ENCODE data around the gene CDC42EP2. TPM values are rescaled to one million over a fixed set of nuclear protein-coding genes. Genes with fewer than 3 reads are reported as not detected.
A peak's percentile ranks its signal among the peaks of the same experiment; 100 is the strongest.

The CDC42EP2 gene
- total and polyA plus RNA-seq, 10 of the 15 experiments (the other 5 are each of a cell fraction or from before 2014, with no cell fraction given), result 0.03 to 1.2 (median 0.09) TPM; not detected in 3

DNA sequence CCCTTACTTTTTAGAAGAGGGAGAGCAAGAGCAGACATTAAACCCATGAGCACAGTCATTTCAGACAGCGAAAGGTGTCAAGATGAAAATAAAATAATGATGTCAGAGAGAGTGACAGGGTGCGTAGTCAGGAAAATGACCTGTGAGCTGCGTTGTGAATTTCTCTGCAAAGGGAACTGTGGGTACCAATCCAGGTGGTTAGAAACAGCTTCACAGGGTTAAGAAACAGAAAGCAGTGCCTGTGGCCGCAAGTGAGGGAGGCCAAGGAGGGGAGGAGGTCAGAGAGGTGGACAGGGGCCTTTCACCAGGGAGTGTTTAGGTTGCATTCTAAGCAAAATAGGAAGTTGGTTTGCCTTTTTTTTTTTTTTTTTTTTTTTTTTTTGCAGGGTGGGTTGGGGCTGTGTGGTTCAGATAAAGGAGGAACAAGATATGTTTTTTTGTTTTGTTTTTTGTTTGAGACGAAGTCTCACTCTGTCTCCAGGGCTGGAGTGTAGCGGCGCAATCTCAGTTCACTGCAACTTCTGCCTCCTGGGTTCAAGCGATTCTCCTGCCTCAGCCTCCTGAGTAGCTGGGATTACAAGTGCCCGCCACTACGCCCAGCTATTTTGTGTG, 47.8 kb downstream of the CDC42EP2 start (continued):
- TF ChIP-seq NFIC (IDR thresholded peaks at IDR 0.05; ENCODE audit: low read depth, low read length) (peak; percentile 43; the same call in 1 of the 2 replicates), RAD51 (IDR thresholded peaks at IDR 0.05) (no peak), HDAC6 (IDR thresholded peaks at IDR 0.05; ENCODE audit: unreplicated experiment) (no peak), ATF7 (IDR thresholded peaks at IDR 0.05; ENCODE audit: low read depth) (peak; percentile 95), POLR2AphosphoS2 (IDR thresholded peaks at IDR 0.05; ENCODE audit: low read depth, low read length) (no peak), ZSCAN29 (IDR thresholded peaks at IDR 0.05) (no peak), CHD4 (IDR thresholded peaks at IDR 0.05) (no peak), DPF2 (IDR thresholded peaks at IDR 0.05) (peak; percentile 76), STAT1 (conservative IDR thresholded peaks at IDR 0.05) (no peak), SUZ12 (IDR thresholded peaks at IDR 0.05; ENCODE audit: unreplicated experiment) (no peak), MYC (IDR thresholded peaks at IDR 0.05; ENCODE audit: insufficient read depth, insufficient read length, insufficient replicate concordance, low read length, severe bottlenecking) (no peak), RFX5 (IDR thresholded peaks at IDR 0.05; ENCODE audit: low read depth, low read length) (no peak)
- TF ChIP-seq, protein P1, sequence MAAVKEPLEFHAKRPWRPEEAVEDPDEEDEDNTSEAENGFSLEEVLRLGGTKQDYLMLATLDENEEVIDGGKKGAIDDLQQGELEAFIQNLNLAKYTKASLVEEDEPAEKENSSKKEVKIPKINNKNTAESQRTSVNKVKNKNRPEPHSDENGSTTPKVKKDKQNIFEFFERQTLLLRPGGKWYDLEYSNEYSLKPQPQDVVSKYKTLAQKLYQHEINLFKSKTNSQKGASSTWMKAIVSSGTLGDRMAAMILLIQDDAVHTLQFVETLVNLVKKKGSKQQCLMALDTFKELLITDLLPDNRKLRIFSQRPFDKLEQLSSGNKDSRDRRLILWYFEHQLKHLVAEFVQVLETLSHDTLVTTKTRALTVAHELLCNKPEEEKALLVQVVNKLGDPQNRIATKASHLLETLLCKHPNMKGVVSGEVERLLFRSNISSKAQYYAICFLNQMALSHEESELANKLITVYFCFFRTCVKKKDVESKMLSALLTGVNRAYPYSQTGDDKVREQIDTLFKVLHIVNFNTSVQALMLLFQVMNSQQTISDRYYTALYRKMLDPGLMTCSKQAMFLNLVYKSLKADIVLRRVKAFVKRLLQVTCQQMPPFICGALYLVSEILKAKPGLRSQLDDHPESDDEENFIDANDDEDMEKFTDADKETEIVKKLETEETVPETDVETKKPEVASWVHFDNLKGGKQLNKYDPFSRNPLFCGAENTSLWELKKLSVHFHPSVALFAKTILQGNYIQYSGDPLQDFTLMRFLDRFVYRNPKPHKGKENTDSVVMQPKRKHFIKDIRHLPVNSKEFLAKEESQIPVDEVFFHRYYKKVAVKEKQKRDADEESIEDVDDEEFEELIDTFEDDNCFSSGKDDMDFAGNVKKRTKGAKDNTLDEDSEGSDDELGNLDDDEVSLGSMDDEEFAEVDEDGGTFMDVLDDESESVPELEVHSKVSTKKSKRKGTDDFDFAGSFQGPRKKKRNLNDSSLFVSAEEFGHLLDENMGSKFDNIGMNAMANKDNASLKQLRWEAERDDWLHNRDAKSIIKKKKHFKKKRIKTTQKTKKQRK (IDR thresholded peaks at IDR 0.05; ENCODE audit: low read depth, low read length), result no peak
- TF ChIP-seq, protein P2, sequence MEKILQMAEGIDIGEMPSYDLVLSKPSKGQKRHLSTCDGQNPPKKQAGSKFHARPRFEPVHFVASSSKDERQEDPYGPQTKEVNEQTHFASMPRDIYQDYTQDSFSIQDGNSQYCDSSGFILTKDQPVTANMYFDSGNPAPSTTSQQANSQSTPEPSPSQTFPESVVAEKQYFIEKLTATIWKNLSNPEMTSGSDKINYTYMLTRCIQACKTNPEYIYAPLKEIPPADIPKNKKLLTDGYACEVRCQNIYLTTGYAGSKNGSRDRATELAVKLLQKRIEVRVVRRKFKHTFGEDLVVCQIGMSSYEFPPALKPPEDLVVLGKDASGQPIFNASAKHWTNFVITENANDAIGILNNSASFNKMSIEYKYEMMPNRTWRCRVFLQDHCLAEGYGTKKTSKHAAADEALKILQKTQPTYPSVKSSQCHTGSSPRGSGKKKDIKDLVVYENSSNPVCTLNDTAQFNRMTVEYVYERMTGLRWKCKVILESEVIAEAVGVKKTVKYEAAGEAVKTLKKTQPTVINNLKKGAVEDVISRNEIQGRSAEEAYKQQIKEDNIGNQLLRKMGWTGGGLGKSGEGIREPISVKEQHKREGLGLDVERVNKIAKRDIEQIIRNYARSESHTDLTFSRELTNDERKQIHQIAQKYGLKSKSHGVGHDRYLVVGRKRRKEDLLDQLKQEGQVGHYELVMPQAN (conservative IDR thresholded peaks at IDR 0.05), result no peak
- TF ChIP-seq, protein P3, sequence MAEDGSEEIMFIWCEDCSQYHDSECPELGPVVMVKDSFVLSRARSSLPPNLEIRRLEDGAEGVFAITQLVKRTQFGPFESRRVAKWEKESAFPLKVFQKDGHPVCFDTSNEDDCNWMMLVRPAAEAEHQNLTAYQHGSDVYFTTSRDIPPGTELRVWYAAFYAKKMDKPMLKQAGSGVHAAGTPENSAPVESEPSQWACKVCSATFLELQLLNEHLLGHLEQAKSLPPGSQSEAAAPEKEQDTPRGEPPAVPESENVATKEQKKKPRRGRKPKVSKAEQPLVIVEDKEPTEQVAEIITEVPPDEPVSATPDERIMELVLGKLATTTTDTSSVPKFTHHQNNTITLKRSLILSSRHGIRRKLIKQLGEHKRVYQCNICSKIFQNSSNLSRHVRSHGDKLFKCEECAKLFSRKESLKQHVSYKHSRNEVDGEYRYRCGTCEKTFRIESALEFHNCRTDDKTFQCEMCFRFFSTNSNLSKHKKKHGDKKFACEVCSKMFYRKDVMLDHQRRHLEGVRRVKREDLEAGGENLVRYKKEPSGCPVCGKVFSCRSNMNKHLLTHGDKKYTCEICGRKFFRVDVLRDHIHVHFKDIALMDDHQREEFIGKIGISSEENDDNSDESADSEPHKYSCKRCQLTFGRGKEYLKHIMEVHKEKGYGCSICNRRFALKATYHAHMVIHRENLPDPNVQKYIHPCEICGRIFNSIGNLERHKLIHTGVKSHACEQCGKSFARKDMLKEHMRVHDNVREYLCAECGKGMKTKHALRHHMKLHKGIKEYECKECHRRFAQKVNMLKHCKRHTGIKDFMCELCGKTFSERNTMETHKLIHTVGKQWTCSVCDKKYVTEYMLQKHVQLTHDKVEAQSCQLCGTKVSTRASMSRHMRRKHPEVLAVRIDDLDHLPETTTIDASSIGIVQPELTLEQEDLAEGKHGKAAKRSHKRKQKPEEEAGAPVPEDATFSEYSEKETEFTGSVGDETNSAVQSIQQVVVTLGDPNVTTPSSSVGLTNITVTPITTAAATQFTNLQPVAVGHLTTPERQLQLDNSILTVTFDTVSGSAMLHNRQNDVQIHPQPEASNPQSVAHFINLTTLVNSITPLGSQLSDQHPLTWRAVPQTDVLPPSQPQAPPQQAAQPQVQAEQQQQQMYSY (CRISPR knock-in tag; IDR thresholded peaks at IDR 0.05), result no peak
- TF ChIP-seq, protein P4, sequence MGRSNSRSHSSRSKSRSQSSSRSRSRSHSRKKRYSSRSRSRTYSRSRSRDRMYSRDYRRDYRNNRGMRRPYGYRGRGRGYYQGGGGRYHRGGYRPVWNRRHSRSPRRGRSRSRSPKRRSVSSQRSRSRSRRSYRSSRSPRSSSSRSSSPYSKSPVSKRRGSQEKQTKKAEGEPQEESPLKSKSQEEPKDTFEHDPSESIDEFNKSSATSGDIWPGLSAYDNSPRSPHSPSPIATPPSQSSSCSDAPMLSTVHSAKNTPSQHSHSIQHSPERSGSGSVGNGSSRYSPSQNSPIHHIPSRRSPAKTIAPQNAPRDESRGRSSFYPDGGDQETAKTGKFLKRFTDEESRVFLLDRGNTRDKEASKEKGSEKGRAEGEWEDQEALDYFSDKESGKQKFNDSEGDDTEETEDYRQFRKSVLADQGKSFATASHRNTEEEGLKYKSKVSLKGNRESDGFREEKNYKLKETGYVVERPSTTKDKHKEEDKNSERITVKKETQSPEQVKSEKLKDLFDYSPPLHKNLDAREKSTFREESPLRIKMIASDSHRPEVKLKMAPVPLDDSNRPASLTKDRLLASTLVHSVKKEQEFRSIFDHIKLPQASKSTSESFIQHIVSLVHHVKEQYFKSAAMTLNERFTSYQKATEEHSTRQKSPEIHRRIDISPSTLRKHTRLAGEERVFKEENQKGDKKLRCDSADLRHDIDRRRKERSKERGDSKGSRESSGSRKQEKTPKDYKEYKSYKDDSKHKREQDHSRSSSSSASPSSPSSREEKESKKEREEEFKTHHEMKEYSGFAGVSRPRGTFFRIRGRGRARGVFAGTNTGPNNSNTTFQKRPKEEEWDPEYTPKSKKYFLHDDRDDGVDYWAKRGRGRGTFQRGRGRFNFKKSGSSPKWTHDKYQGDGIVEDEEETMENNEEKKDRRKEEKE (IDR thresholded peaks at IDR 0.05), result no peak
- TF ChIP-seq, protein P5, sequence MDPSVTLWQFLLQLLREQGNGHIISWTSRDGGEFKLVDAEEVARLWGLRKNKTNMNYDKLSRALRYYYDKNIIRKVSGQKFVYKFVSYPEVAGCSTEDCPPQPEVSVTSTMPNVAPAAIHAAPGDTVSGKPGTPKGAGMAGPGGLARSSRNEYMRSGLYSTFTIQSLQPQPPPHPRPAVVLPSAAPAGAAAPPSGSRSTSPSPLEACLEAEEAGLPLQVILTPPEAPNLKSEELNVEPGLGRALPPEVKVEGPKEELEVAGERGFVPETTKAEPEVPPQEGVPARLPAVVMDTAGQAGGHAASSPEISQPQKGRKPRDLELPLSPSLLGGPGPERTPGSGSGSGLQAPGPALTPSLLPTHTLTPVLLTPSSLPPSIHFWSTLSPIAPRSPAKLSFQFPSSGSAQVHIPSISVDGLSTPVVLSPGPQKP (IDR thresholded peaks at IDR 0.05; ENCODE audit: low read depth, low read length), result no peak

All from GM12878 (cell line).